ENCODE measurements around the gene WDTC1. TPM values are rescaled to one million over a fixed set of nuclear protein-coding genes. Genes with fewer than 3 reads are reported as not detected.
"Not testable (repeated sequence)": the region's sequence is repeated elsewhere in the genome, so short reads cannot be mapped to it uniquely, and the experiment has no call there.

The WDTC1 gene, protein sequence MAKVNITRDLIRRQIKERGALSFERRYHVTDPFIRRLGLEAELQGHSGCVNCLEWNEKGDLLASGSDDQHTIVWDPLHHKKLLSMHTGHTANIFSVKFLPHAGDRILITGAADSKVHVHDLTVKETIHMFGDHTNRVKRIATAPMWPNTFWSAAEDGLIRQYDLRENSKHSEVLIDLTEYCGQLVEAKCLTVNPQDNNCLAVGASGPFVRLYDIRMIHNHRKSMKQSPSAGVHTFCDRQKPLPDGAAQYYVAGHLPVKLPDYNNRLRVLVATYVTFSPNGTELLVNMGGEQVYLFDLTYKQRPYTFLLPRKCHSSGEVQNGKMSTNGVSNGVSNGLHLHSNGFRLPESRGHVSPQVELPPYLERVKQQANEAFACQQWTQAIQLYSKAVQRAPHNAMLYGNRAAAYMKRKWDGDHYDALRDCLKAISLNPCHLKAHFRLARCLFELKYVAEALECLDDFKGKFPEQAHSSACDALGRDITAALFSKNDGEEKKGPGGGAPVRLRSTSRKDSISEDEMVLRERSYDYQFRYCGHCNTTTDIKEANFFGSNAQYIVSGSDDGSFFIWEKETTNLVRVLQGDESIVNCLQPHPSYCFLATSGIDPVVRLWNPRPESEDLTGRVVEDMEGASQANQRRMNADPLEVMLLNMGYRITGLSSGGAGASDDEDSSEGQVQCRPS
- polyA plus RNA-seq = 30.6 TPM
- long read RNA-seq, donor 1, full-length matches to known transcripts = 3 of 3 reads
- long read RNA-seq, donor 1, partial matches to known transcripts = 0 of 3 reads
- long read RNA-seq, donor 1, other reads (novel, unspliced or antisense) = 0 of 3 reads
- long read RNA-seq, donor 2, full-length matches to known transcripts = 4 of 4 reads
- long read RNA-seq, donor 2, partial matches to known transcripts = 0 of 4 reads
- long read RNA-seq, donor 2, other reads (novel, unspliced or antisense) = 0 of 4 reads
- long read RNA-seq, donor 3 = 0 reads
- long read RNA-seq, donor 4 = 0 reads
- long read RNA-seq, donor 5, full-length matches to known transcripts = 2 of 2 reads
- long read RNA-seq, donor 5, partial matches to known transcripts = 0 of 2 reads
- long read RNA-seq, donor 5, other reads (novel, unspliced or antisense) = 0 of 2 reads
- long read RNA-seq, donor 6, full-length matches to known transcripts = 2 of 2 reads
- long read RNA-seq, donor 6, partial matches to known transcripts = 0 of 2 reads
- long read RNA-seq, donor 6, other reads (novel, unspliced or antisense) = 0 of 2 reads
- long read RNA-seq, donor 7, full-length matches to known transcripts = 1 of 1 reads
- long read RNA-seq, donor 7, partial matches to known transcripts = 0 of 1 reads
- long read RNA-seq, donor 7, other reads (novel, unspliced or antisense) = 0 of 1 reads
- long read RNA-seq, donor 8, full-length matches to known transcripts = 6 of 6 reads
- long read RNA-seq, donor 8, partial matches to known transcripts = 0 of 6 reads
- long read RNA-seq, donor 8, other reads (novel, unspliced or antisense) = 0 of 6 reads
- long read RNA-seq, donor 9, full-length matches to known transcripts = 3 of 3 reads
- long read RNA-seq, donor 9, partial matches to known transcripts = 0 of 3 reads
- long read RNA-seq, donor 9, other reads (novel, unspliced or antisense) = 0 of 3 reads
- long read RNA-seq, donor 10, full-length matches to known transcripts = 4 of 4 reads
- long read RNA-seq, donor 10, partial matches to known transcripts = 0 of 4 reads
- long read RNA-seq, donor 10, other reads (novel, unspliced or antisense) = 0 of 4 reads
- long read RNA-seq, donor 11, full-length matches to known transcripts = 6 of 6 reads
- long read RNA-seq, donor 11, partial matches to known transcripts = 0 of 6 reads
- long read RNA-seq, donor 11, other reads (novel, unspliced or antisense) = 0 of 6 reads

DNA sequence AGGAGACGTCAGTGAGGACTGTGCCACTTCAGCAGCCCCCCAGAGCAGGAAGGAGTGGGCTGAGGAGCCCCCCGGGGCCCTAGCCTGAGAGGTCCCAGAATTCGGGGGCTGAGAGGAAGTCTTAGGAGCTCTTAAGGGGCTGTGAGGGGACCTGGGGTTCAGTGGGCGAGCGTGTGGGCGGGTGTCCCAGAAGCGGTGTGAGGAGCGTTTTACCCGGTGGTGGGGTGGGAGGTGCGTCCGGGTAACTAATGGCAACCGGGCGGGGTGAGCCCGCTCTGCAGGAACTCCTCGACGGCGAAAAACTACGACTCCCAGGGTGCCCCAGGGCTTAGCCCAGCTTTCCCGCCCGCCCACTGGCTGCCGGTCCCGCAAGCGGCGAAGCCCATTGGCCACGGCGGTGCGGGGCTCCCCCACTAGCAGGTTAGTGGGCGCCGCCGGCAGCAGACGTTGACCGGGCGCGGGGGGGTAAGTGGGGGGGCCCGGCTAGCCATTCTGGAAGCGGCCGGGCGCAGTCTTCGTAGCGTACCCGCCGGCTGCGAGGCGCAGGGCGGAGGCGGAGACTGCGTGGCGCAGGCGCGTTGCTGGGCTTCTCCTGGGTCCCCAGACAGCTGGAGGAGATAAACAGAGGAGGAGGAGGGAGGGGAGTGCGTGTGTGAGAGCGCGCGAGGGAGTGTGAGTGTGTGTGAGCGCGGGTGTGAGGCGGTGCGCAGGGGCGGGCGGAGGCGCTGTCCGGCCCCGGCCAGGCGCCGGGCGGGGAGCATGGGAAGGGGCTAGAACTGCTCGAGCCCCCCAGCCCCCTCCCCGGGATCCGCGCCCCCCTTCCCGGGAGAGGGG is at the start of gene WDTC1:
WDTC1 (plus strand) TSS at position 584 of the 834 bp plus-strand sequence. CDS start 26,423 bp downstream, outside the sequence.
- no peaks in the 10 kb centered on the region for H3K9me3 ChIP-seq (ENCODE audit: control insufficient read depth, low read depth, low read length)
- no CpG with 5 or more reads among the region's 71 CpGs for whole genome bisulfite sequencing (ENCODE audit: insufficient coverage, low lambda C conversion rate)
- H3K4me1 ChIP-seq (ENCODE audit: control insufficient read depth, insufficient read depth, low read length) = peaks cover 6% of the 10 kb centered on the region

GRCh38 chr1:27184665-27185064 is 49.8 kb upstream of the WDTC1 start:
- WGBS (ENCODE audit: insufficient coverage, low lambda C conversion rate) = no CpG with 5 or more reads among the region's 3 CpGs
- DNase-seq; H3K4me3 ChIP-seq (ENCODE audit: low read length): not testable (repeated sequence)

More for the DNA sequence above, at the start of gene WDTC1:
- H3K36me3 ChIP-seq (ENCODE audit: control insufficient read depth, insufficient read depth, low read length) = no peaks in the 10 kb centered on the region
- peak within 1 kb of the TSS; percentile 64 for H3K4me3 ChIP-seq (ENCODE audit: low read length)
- peak within 1 kb of the TSS; percentile 51 for H3K27ac ChIP-seq (ENCODE audit: low read length)
- H3K27me3 ChIP-seq (ENCODE audit: control insufficient read depth, insufficient read depth, low read length) = no peaks in the 10 kb centered on the region
- DNase-seq = peak; percentile 96 to 99

GRCh38 chr1:27192039-27192529 is 42.3 kb upstream of the WDTC1 start:
- Histone ChIP-seq H3K4me1 (ENCODE audit: control insufficient read depth, insufficient read depth, low read length) (peaks cover 12% of the 10 kb centered on the region), H3K27me3 (ENCODE audit: control insufficient read depth, insufficient read depth, low read length) (no peaks in the 10 kb centered on the region), H3K36me3 (ENCODE audit: control insufficient read depth, insufficient read depth, low read length) (no peaks in the 10 kb centered on the region), H3K4me3 (ENCODE audit: low read length) (no peak overlapping the region), H3K9me3 (ENCODE audit: control insufficient read depth, low read depth, low read length) (no peaks in the 10 kb centered on the region), H3K27ac (ENCODE audit: low read length) (peak overlapping the region; percentile 39)
- peak; percentile 84 to 90 for DNase-seq
- no CpG with 5 or more reads among the region's 8 CpGs for WGBS (ENCODE audit: insufficient coverage, low lambda C conversion rate)

More at GRCh38 chr1:27184665-27185064, 49.8 kb upstream of the WDTC1 start:
- H3K4me1 ChIP-seq (ENCODE audit: control insufficient read depth, insufficient read depth, low read length); H3K27ac ChIP-seq (ENCODE audit: low read length); H3K9me3 ChIP-seq (ENCODE audit: control insufficient read depth, low read depth, low read length); H3K36me3 ChIP-seq (ENCODE audit: control insufficient read depth, insufficient read depth, low read length); H3K27me3 ChIP-seq (ENCODE audit: control insufficient read depth, insufficient read depth, low read length): not testable (repeated sequence)

DNA sequence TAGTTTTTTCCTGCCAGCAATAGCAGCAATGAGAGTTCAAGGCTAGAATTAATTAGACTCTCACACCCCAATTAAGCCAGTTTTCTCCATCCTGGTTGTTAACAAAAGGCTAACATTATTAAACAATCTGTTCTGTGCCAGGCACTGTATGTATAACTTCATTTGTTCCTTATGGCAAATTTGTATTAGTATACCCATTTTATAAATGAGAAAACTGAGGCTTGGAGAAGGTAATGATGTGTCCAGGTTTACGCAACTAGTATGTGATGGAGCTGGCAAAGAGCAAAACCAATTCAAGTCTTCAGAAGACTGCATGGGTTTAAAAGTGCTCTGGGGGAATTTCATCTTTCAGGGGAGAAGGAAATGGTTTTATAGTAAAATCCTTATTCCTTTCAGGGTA is 41.2 kb upstream of the WDTC1 start:
- Histone ChIP-seq H3K36me3 (ENCODE audit: control insufficient read depth, insufficient read depth, low read length) (no peaks in the 10 kb centered on the region), H3K27ac (ENCODE audit: low read length) (no peak overlapping the region), H3K9me3 (ENCODE audit: control insufficient read depth, low read depth, low read length) (no peaks in the 10 kb centered on the region), H3K4me3 (ENCODE audit: low read length) (no peak overlapping the region), H3K27me3 (ENCODE audit: control insufficient read depth, insufficient read depth, low read length) (no peaks in the 10 kb centered on the region), H3K4me1 (ENCODE audit: control insufficient read depth, insufficient read depth, low read length) (peaks cover 12% of the 10 kb centered on the region)
- 100% methylated on average over 1 of the region's 1 CpG for WGBS (ENCODE audit: insufficient coverage, low lambda C conversion rate)
- DNase-seq = no peak

- 100% methylated on average over 1 of the region's 24 CpGs for WGBS (ENCODE audit: insufficient coverage, low lambda C conversion rate)
- Histone ChIP-seq H3K36me3 (ENCODE audit: control insufficient read depth, insufficient read depth, low read length) (no peaks in the 10 kb centered on the region), H3K4me3 (ENCODE audit: low read length) (no peak overlapping the region), H3K27me3 (ENCODE audit: control insufficient read depth, insufficient read depth, low read length) (no peaks in the 10 kb centered on the region), H3K9me3 (ENCODE audit: control insufficient read depth, low read depth, low read length) (no peaks in the 10 kb centered on the region), H3K27ac (ENCODE audit: low read length) (no peak overlapping the region), H3K4me1 (ENCODE audit: control insufficient read depth, insufficient read depth, low read length) (no peaks in the 10 kb centered on the region)
- no peak for DNase-seq
Observed at GRCh38 chr1:27201295-27201694, 33.1 kb upstream of the WDTC1 start.

DNA sequence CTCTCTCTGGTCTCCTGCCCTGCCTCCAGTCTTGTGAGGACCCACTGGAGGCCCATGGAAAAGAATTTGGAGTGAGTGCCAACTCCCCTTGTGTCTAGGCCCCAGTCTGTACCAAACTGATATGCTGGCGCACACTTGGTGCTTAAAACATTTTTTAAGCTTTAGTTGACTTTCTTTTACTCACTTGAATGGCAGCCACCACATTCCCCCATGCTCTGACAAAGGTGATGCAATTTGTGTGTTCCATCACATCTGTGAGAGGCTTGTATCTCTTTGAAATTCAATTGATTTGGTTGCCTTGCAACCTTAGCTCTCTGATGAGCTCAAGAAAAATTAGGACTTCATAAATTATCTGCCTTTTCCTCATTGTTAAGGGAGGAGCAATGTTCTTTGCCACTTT is 30.5 kb upstream of the WDTC1 start:
- H3K4me3 ChIP-seq (ENCODE audit: low read length) = no peak overlapping the region
- no peaks in the 10 kb centered on the region for H3K36me3 ChIP-seq (ENCODE audit: control insufficient read depth, insufficient read depth, low read length)
- H3K4me1 ChIP-seq (ENCODE audit: control insufficient read depth, insufficient read depth, low read length) = no peaks in the 10 kb centered on the region
- no peak for DNase-seq
- no CpG with 5 or more reads among the region's 1 CpG for WGBS (ENCODE audit: insufficient coverage, low lambda C conversion rate)
- H3K27me3 ChIP-seq (ENCODE audit: control insufficient read depth, insufficient read depth, low read length) = no peaks in the 10 kb centered on the region
- H3K27ac ChIP-seq (ENCODE audit: low read length) = no peak overlapping the region
- H3K9me3 ChIP-seq (ENCODE audit: control insufficient read depth, low read depth, low read length) = no peaks in the 10 kb centered on the region

- not testable (repeated sequence) for H3K27ac ChIP-seq (ENCODE audit: low read length); DNase-seq; H3K27me3 ChIP-seq (ENCODE audit: control insufficient read depth, insufficient read depth, low read length); H3K4me3 ChIP-seq (ENCODE audit: low read length); H3K36me3 ChIP-seq (ENCODE audit: control insufficient read depth, insufficient read depth, low read length); H3K4me1 ChIP-seq (ENCODE audit: control insufficient read depth, insufficient read depth, low read length); H3K9me3 ChIP-seq (ENCODE audit: control insufficient read depth, low read depth, low read length)
- WGBS (ENCODE audit: insufficient coverage, low lambda C conversion rate) = 100% methylated on average over 1 of the region's 1 CpG
Observed at GRCh38 chr1:27207238-27207637, 27.2 kb upstream of the WDTC1 start.

- not testable (repeated sequence) for DNase-seq; H3K27ac ChIP-seq (ENCODE audit: low read length); H3K9me3 ChIP-seq (ENCODE audit: control insufficient read depth, low read depth, low read length); H3K36me3 ChIP-seq (ENCODE audit: control insufficient read depth, insufficient read depth, low read length); H3K27me3 ChIP-seq (ENCODE audit: control insufficient read depth, insufficient read depth, low read length); H3K4me1 ChIP-seq (ENCODE audit: control insufficient read depth, insufficient read depth, low read length); H3K4me3 ChIP-seq (ENCODE audit: low read length)
- 60% methylated on average over 1 of the region's 11 CpGs for WGBS (ENCODE audit: insufficient coverage, low lambda C conversion rate)
Observed at GRCh38 chr1:27208143-27208850, 26.1 kb upstream of the WDTC1 start.
